HG02623 (cell line): ENCODE data around the gene DOCK10.

Experiments used
- ATAC-seq: cut with Tn5 transposase; IDR thresholded peaks from one replicate; pipeline ENCODE4 v1.9.1; 2021; ENCODE audit warnings: moderate library complexity; ENCODE audit not compliant: unreplicated experiment

Gene DOCK10

DNA sequence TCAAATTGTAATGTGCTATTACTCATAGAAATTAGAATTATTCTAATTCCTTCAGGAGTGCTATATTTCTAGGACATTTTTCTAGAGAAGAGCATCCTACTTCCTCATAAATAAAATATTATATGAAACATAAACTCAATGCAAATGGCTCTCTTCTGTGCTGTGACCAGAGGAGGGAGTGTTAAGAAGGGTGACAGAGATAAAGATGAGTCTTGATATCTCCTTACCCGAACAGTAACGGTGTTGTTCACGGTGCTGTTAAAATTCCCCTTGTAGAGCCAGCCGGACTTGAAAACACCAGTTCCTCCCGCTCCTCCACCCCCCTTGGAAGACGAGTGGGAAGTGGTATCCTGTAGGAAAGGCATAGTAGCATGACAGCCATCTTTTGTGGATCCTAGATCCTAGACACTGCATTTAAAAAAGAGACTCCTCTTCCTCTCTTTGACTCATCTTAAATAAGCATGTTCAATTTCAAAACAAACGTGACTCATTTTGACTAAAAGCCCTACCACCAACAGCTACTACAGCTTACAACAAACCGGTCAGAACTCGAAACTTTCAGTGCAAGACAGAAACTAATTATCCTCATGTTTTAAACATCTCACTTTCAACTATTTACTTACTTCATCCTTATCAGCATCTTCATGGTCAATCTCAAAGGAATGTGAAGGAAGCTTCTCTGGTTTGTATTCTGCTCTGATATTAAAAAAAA, 156.3 kb downstream of the DOCK10 start:
- peak; percentile 79 for ATAC-seq

DNA sequence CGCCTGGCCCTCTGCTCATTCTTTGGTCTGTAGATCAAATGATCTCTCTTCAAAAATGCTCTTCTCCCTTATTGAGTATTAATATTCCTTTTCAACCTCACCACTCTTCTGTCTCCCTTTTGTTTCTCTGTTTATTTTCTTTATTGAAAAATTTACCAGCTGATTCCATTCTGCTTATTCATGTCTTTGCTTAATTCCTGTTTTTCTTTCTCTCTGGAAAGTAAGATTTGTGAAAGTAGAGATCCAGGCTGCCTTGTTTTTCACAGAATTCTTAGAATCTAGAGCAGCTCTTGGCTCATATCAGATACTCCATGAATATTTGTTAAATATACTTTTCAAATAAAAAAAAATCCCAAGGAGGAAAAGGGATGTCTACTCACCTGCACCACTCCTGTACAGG, 157.0 kb downstream of the DOCK10 start:
- ATAC-seq, result no peak

DNA sequence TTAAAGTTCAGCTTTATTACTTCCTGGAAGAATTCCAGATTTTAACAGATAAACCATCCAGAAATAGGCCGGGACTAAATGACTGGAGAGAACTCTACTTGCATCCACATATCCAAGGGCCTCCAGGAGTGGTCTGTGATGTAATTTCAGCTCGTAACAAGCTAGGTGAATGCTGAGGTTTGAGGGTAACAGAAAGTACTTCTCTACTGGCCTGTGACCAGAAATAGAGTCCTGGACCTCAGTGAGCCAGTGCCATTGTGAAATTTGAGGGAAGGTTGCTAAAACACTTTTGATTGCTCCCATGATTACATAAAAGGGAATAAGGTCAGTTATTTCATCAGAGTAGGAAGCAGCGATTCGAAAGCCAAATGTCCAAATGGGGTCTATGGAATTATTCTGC, 158.1 kb downstream of the DOCK10 start:
- no peak for ATAC-seq

DNA sequence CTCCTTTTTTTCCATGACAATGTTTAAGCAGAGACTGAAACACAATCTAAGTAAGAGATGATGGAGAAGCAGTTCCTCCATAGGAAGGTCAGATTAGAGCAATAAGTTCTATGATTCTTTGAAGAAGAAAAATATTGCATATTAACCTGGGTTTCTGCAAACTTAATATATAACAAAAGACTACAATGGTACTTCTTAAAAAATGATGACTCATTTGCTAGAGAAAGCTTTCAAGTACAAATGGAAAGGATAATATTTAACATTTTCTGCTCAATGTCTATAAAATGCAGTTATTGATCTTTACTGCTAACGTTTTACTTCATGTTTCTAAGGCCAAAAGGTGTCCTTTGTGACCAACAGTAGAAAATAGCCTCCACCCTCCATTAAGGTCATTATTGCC, 158.6 kb downstream of the DOCK10 start:
- no peak for ATAC-seq

DNA sequence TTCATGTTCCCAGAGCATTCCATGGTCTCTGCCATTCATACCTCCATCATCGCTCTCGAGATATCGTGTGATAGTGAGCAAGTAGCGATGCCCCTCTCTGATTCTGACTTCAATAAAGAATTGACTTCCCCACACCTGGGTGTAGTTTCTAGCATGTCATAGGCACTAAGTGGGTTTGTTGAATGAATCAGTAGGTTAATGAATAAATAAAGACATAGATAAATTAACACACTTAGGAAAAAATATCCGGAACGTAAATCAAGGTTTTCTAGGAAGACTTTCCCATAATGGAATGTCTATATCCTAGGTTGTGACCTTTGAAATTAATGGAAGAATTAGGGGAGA, 159.1 kb downstream of the DOCK10 start:
- no peak for ATAC-seq

DNA sequence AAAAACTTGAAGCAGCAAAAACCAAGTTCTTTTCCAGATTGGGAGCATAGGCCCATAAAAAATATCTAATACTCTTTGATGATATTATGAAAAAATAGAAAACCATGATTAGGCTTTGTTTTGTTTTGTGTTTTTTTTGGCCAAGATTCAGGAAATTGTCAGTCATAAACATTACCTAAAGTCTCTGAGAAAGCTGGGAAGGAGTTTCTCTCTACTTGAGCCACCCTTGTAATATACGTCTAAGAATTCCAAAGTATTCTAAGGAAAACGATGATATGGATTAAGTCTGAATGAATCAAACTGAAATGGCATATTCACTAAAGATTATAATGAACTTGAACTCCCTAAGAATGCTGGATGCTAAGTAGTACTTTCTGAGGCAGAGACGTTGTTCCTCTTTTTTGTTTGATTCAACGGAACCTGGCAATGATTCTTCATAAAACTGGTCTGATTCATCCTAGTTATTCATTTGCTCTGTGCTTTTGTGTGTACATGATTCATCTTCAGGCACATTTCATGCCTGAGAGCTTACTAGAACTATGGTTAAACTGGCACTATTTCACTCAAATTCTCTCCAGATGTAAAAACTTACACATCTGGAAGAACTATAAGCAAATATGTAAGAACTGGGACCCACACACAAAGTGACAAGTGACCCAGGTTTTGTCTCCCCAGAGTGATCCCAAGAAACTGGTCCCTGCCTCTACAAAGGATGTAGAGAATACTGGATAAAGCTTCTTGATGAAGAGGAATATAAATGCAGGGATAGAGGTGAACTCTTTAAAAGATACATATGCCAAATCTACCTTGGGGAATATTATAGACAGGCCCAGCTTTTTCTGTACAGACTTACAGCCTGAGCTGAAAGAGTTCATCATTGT, 159.7 kb downstream of the DOCK10 start:
- no peak for ATAC-seq

DNA sequence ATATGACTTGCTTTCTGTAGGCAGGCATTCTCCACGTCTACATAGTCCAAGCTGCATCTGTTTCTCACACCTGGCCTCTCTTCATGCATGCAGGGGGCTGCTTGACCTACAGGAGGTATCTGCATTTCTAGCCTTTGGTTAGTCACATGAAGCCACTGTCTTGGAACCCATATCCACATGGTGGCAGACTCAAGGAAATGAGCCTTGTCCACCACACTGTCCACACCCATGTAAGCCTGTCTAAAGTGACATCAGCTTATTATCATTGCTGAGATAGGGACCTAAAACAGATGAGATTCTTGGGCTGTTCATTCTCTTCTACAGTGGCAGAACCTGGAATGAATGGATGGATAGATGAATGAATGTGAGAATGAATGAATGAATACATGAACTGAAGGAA, 160.4 kb downstream of the DOCK10 start:
- ATAC-seq, result no peak

DNA sequence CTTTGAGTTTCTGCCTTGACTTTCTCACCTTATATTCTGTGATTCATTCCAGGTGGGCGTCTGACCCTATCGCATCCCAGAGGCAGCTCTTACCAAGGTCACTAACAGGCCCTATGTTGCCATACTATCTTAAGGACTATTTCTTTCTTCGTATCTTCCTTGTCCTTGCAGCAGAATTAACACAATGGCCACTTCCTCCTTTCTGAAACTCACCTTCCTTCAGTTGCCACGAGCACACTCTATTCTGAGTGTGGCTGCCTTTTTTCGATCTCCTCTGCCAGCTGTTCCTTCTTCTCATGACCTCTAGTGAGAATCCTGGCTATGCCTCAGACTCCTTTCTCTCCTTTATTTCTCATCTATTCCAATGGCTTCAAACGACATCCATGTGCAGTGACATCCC, 165.7 kb downstream of the DOCK10 start:
- no peak for ATAC-seq

DNA sequence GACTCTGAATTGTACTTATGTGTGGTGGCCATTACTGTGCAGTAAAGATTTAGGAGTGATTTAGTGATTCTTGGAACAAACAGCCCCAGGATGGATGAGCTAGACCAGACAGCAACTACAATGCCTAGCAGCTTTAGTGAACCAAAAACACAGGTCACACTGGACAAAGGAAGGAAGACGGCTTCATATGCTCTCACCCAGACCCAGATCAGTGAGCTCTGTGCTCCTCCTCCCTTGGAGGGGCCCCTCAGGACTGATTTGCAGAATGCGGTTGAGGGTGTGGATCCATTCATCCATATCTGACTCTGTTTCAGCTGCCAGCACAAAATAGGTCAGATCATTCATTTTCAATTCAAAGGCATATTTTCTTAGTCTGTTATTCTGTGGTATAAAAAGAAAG, 166.4 kb downstream of the DOCK10 start:
- ATAC-seq, result peak; percentile 60

DNA sequence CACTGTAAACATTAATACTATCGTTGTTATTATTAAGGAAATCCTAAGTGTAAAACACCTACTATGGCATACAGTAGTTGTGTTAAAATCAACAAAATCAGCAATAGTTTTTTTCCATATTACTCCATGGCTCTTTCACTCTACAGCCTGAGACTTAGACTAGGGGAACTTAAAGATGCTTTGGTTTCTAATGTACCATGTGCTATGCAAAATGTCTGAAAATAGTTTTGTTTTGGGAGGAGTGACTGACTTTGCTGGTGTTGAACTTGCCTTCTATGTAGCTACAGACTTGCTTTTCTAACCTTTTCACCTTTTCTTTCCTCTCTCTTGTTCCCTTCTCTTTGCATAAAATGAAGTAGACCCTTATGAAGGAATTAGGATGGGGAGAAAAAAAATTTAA, 167.1 kb downstream of the DOCK10 start:
- ATAC-seq, result no peak

DNA sequence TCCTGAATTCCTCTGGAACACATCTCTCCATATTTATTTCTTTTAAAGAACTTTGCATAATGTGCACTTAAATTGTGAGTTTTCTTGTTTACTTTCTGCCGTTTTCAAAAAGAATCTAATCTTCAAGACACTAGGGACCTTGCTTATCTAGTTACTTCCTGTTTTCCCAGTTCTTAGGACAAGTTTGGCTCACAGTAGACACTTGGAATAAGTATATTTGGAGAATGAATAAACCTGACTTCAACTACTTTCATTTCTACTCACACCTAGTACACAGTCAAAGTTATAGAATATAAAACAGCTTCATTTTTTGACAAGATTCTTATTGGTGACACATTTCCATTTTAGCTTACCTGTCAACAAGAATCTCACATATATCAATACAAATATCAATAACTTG, 170.5 kb downstream of the DOCK10 start:
- ATAC-seq, result no peak

DNA sequence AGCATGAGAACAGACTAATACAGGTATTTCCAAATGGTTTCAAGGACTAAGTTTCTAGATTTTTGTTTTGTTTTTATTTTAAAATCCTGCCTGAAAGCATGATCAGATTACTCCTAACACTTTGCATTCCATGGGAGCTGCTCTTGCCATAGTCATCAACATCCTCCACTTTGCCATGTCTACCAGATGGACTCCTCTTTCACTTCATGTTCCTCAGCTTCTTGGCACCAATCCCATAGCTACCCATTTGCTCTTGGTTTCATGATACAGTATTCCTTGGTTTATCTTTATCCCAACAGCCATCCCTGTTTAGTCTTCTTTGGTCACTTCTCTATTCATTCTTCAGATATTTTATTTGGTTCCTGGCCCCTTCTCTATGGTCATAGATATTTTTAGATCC, 171.9 kb downstream of the DOCK10 start:
- ATAC-seq, result no peak

DNA sequence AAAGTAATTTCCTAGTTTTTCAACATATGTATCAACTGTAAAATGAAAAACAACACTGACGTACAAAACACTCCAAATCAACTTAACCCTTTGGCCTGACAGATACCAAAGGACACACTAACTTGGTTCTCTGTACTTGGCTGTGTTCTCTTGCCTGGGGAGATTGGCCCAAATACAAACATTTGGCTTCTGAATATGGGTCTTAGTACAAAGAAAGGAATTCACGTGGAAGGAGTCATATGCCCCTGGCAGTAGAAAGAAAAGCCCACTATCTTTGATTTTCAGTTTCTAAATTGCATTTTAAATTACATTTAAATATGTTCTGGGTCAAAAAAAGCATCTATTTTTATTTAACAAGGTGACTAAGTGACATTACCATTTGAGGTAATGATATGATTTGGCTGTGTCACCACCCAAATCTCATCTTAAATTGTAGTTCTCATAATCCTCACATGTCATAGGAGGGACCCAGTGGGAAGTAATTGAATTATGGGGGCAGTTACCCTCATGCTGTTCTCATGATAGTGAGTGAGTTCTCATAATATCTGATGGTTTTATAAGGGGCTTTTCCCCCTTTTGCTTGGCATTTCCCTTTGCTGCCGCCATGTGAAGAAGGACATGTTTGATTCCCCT, 172.6 kb downstream of the DOCK10 start:
- no peak for ATAC-seq

DNA sequence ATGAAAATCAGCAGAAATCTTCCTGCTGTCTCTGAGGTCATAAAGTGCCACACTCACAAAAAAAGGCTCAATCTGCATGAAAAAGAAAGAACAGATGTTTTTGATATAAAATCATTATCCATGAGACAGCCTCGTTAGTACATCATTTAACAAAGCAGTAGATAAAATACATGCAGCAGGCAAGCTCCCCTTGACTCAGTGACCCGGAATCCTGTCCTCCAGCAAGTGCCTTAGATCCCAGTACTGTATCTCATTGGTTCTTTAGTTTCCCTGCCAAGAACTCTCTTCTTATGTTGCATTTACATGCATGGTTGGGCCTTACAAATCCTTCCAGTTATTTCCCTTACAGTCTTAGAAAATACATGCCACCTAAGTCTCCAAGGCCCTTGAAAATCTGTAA, 177.3 kb downstream of the DOCK10 start:
- no peak for ATAC-seq

DNA sequence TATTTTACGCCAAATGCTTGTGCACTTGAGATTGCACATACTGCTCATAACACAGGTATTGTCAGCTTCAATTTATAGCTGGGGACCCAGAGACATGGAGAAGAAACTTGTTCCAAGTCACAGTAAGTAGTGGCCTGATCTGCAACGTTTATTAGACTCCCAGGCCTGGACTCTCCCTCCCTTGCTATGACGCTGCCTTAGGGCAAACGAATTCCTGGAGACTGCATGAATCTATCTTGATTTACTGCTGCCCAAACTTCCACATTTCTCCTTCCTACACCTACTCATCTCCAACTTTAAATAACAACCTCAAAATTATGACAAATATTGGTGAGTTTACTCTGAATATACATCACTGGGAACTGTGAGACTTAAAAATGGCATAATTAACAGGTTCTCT, 181.0 kb downstream of the DOCK10 start:
- no peak for ATAC-seq

DNA sequence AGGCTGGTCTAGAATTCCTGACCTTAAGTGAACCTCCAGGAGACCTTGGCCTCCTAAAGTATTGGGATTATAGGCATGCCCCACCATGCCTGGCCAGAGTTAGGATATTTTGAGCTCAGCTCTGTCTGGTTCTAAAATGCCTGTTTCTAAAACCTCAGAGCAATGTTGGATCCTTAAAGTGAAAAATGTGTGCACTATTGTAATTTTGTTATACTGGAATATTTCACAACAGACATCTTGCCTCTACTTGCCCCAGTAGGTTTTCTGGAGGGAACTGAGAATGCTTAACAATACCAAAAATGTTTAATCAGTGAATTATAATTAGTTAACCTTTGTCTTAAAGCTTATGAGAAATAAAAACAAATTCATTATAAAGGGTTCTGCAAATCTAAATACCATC, 181.5 kb downstream of the DOCK10 start:
- ATAC-seq, result no peak

DNA sequence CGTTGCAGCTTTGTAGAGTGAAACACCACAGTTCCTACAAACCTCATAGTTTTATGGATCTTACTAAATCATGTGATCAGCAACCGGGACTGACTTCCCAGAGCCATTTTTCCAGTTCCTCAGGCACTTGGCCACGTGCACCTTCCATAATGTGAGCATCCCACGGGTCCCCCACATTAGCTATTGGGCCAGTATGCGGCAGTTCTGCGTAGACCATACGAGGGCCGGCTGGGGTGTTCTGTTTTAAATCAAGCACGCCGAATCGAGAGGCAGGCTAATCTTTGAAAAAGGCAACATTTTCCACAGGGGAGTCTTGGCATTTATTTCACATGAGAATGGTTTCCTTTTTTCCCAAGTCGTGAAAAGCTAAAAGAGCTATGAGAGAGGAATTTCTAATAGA, 190.5 kb downstream of the DOCK10 start:
- no peak for ATAC-seq

DNA sequence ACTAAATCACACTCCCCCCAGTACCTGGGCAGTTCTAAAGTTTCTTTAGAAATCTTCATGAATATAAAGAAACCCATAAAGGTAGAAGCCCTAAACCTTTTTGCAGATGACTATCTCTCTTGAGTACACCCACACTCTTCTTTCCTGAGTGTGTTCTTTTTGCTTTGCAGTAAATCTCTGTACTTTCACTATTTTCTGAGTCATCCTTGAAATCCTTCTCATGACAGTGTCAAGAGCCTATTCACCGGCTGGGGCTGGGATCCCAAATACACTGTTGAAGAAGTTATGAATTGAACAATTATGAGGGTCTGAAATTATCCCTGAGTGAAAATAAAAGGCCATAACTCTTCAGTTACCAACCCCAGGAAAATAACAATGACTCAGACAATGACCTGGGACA, 192.2 kb downstream of the DOCK10 start:
- no peak for ATAC-seq

DNA sequence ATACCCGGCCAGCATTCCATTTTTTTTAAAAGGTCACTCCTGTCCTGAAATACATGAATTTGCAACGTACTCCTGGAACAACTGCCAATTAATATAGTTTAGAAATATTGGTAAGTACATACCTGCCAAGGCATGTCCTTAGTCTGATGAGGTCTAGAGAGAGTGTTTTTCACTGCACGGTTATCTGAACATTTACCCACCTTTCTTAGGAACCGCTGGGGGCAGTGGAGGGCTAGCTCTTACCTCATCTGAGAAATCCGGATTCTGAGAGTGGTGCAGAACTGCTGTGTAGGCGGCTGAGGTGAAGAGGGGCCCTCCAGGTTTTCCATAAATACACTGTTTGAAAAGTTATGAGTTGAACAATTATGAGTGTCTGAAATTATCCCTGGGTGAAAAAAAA, 193.0 kb downstream of the DOCK10 start:
- ATAC-seq, result no peak

DNA sequence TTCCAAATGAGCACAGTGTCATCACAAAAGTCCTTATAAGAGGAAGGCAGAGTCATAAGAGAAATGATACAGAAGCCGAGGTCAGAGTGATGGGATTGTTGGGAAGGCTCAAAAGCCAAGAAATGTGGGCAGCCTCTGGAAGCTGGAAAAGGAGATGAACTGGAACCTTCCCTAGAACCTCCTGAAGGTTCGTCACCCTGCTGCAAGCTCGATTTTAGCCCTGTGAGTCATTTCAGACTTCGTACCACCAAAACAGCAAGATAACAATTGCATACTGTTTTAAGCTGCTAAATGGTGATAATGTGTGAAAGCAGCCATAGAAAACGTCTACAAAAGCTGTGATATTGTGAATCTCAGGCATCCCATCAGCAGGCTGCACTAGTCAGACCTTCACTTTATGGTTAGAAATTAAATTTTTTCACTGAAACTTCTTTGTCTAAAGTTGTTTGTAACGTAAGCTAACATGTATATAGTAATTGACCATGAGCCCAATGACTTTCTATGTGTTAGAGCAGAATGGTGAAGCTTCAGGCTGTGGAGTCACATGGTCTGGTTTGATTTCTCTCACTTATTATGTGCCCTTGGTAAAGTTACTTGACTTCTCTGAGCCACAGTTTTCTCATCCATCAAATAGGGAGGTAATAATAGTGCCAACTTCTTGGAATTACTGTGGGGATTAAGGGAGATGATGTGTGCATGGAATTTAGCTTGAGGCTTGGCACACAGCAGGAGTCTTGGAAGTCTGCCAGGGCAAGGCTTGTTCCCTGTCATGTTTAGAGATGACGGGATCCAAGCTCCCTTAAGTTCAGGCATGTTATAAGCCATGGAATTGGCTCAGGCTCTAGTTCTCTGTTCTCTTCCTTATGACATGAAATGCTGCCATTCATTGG, 194.1 kb downstream of the DOCK10 start:
- ATAC-seq, result no peak

DNA sequence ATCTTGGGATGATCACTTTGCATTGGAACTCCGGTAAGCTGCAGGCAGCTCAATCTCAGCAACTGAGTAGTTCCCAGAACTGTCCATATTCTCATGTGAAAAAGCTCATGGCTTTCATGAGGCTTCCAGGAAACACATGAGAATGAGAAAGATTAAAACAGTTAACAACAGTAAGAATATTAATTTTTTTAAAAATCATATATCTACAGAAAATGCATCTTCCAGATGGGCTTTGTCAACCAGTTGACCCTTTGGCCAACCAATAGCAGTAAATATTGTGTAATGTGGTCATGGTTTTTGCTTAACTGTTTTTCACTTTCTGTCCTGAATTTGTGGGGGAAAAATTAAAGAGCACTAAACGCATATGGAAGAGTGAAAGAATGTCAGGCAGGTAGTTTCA, 194.9 kb downstream of the DOCK10 start:
- no peak for ATAC-seq
